Measurements from ENCODE around the gene EIF4E2.

Gene EIF4E2

DNA sequence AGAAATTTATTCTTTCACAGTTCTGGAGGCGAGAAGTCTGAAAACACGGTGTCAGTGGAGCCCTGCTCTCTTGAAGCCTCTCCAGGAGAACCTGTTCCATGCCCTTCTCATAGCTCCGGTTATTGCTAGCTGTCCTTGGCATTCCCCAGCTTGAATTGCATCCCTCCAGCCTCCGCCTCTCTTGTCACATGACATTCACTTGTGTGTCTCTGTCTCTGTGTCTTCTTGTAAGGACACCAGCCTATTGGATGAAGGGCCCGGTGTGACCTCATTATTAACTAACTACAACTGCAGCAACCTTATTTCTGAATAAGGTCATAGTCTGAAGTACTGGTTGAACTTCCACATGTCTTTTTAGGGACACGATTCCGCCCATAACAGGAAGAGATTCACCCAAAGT, 34.9 kb upstream of the EIF4E2 start:
- no peak overlapping the region for H2AFZ ChIP-seq
- no peaks in the 10 kb centered on the region for H3K79me2 ChIP-seq
- no peaks in the 10 kb centered on the region for H3K27me3 ChIP-seq (ENCODE audit: control insufficient read depth, insufficient read depth, low read length)
- no peaks in the 10 kb centered on the region for H3K36me3 ChIP-seq (ENCODE audit: control insufficient read depth, insufficient read depth, low read length)
- H3K9ac ChIP-seq = no peak overlapping the region
- no peaks in the 10 kb centered on the region for H3K9me3 ChIP-seq (ENCODE audit: control insufficient read depth, low read length)
- H3K4me3 ChIP-seq (ENCODE audit: low read depth, low read length) = no peak overlapping the region
- no peaks in the 10 kb centered on the region for H3K4me1 ChIP-seq
- TF ChIP-seq, protein P1, sequence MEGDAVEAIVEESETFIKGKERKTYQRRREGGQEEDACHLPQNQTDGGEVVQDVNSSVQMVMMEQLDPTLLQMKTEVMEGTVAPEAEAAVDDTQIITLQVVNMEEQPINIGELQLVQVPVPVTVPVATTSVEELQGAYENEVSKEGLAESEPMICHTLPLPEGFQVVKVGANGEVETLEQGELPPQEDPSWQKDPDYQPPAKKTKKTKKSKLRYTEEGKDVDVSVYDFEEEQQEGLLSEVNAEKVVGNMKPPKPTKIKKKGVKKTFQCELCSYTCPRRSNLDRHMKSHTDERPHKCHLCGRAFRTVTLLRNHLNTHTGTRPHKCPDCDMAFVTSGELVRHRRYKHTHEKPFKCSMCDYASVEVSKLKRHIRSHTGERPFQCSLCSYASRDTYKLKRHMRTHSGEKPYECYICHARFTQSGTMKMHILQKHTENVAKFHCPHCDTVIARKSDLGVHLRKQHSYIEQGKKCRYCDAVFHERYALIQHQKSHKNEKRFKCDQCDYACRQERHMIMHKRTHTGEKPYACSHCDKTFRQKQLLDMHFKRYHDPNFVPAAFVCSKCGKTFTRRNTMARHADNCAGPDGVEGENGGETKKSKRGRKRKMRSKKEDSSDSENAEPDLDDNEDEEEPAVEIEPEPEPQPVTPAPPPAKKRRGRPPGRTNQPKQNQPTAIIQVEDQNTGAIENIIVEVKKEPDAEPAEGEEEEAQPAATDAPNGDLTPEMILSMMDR (IDR thresholded peaks at IDR 0.05) = no peak
- no peak overlapping the region for H3K27ac ChIP-seq
- H3K4me2 ChIP-seq (ENCODE audit: low read length) = no peak overlapping the region

DNA sequence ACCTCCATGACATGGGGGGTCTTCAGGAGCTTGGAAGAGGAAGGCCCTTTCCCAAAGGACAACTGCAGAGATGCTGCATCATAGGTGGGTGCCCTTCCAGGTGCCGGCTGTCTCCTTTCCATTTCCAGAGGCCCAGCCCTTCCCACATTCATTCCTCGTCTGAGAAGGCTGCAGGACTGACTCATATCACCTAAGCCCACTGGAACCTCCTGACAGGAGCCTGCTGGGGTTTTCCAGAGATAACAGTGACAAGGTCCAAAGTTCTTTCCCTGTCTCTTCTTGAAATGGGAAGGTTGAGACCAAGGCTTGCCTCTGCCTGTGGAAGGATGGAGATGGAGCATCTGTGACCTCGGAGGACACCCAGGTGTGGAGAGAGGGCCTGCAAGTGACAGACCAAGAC, 33.9 kb upstream of the EIF4E2 start:
- Histone ChIP-seq H3K79me2 (no peaks in the 10 kb centered on the region), H3K4me1 (no peaks in the 10 kb centered on the region), H3K4me3 (ENCODE audit: low read depth, low read length) (no peak overlapping the region), H3K4me2 (ENCODE audit: low read length) (no peak overlapping the region), H3K9me3 (ENCODE audit: control insufficient read depth, low read length) (no peaks in the 10 kb centered on the region), H3K9ac (no peak overlapping the region), H3K36me3 (ENCODE audit: control insufficient read depth, insufficient read depth, low read length) (no peaks in the 10 kb centered on the region), H3K27ac (no peak overlapping the region), H3K27me3 (ENCODE audit: control insufficient read depth, insufficient read depth, low read length) (no peaks in the 10 kb centered on the region), H2AFZ (no peak overlapping the region)
- TF ChIP-seq, protein P1 (IDR thresholded peaks at IDR 0.05) = no peak

DNA sequence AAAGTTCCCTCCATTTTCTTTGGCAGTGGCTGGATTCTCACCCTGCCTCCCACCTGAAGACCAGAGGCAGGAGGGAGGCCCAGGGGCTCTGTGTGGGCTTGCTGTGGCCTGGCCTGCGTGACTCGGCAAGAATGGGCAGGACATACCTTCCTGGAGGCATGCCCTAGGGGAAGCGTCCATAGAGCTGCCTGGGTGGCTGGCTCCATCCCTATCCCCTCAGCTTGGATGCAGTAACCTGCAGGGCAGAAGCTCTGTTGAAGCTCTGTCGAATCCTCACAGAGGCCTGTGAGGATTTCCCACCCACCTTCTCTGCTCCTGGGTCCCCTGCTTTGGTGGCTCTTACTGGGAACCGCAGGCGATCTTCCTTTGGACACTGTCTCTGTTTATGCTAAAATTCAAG, 31.6 kb upstream of the EIF4E2 start:
- Histone ChIP-seq H3K9ac (no peak overlapping the region), H3K4me2 (ENCODE audit: low read length) (no peak overlapping the region), H3K4me3 (ENCODE audit: low read depth, low read length) (no peak overlapping the region), H3K79me2 (no peaks in the 10 kb centered on the region), H2AFZ (no peak overlapping the region), H3K36me3 (ENCODE audit: control insufficient read depth, insufficient read depth, low read length) (no peaks in the 10 kb centered on the region), H3K27ac (no peak overlapping the region), H3K4me1 (no peaks in the 10 kb centered on the region), H3K9me3 (ENCODE audit: control insufficient read depth, low read length) (no peaks in the 10 kb centered on the region), H3K27me3 (ENCODE audit: control insufficient read depth, insufficient read depth, low read length) (peaks cover 3% of the 10 kb centered on the region)
- TF ChIP-seq, protein P1 (IDR thresholded peaks at IDR 0.05) = no peak

DNA sequence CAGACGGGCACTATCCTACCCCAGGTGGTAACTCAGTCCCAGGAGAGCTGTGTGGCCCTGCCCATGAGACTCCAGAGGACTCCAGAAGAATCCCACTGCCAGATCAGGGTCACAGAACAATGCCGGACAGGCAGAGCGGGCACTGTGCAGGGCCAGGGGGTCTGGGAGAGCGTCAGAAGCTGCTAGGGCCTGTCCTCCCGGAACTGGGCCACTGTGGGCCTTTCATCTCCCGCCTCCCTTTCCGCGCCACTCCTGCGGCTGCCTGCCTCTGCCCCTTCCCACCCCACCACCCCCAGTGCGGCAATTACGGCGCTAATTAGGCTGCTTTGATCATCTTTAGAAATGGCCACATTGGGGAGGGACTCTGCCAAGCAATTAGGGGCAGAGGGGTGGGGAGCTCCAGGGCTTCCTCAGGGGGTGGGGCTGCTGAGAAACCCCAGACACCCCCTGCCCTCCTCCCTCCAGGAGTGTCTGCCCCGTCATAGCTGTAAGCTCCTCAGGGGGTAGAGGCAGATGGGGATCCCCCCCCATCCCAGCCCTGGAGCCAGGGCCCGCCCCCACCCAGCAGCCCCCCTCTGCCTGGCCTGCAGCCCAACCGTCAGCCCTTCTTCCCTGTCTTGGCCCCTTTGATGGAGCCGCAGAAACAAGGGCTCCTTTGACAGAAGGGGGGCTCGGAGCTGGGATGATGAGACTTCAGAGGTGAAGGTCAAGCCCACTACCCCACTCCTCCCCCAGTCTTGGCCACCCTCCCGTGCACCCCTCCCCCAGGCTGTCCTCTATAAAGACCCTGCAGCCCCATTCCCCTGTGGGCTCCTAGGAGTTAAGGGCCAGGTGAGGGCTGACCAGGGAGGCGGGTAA, 30.7 kb upstream of the EIF4E2 start, which contains the start of gene PRSS56:
TSS of gene PRSS56 (plus strand) at position 808 of the 858 bp plus-strand sequence. CDS start 211 bp downstream, outside the sequence.
- Histone ChIP-seq H3K4me3 (ENCODE audit: low read depth, low read length) (no peak within 1 kb of the TSS), H3K4me2 (ENCODE audit: low read length) (no peak within 1 kb of the TSS), H3K79me2 (no peaks in the 10 kb centered on the region), H3K9me3 (ENCODE audit: control insufficient read depth, low read length) (no peaks in the 10 kb centered on the region), H3K36me3 (ENCODE audit: control insufficient read depth, insufficient read depth, low read length) (no peaks in the 10 kb centered on the region), H3K4me1 (no peaks in the 10 kb centered on the region), H2AFZ (no peak within 1 kb of the TSS), H3K9ac (no peak within 1 kb of the TSS), H3K27me3 (ENCODE audit: control insufficient read depth, insufficient read depth, low read length) (peaks cover 3% of the 10 kb centered on the region), H3K27ac (no peak within 1 kb of the TSS)
- TF ChIP-seq, protein P1 (IDR thresholded peaks at IDR 0.05) = no peak

DNA sequence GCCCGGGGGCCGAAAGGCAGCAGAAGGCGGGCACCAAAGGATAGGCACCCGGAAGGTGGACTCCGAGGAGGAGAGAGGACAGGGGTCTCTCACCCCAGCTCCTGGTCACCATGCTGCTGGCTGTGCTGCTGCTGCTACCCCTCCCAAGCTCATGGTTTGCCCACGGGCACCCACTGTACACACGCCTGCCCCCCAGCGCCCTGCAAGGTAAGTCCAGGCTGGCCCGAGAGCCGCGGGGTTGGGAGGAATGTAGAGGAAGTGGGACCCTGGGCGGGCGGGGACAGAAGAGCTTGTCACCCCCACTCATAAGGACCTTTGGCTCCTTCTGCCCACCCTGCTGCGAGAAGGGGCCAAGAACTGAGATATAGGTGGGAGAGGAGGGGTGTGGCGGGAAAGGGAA, 30.0 kb upstream of the EIF4E2 start:
- H3K4me2 ChIP-seq (ENCODE audit: low read length) = no peak overlapping the region
- H3K36me3 ChIP-seq (ENCODE audit: control insufficient read depth, insufficient read depth, low read length) = no peaks in the 10 kb centered on the region
- TF ChIP-seq, protein P1 (IDR thresholded peaks at IDR 0.05) = no peak
- no peaks in the 10 kb centered on the region for H3K4me1 ChIP-seq
- H3K27me3 ChIP-seq (ENCODE audit: control insufficient read depth, insufficient read depth, low read length) = peaks cover 3% of the 10 kb centered on the region
- no peak overlapping the region for H3K4me3 ChIP-seq (ENCODE audit: low read depth, low read length)
- no peak overlapping the region for H3K9ac ChIP-seq
- no peak overlapping the region for H2AFZ ChIP-seq
- H3K9me3 ChIP-seq (ENCODE audit: control insufficient read depth, low read length) = no peaks in the 10 kb centered on the region
- no peak overlapping the region for H3K27ac ChIP-seq
- H3K79me2 ChIP-seq = no peaks in the 10 kb centered on the region

All from parathyroid adenoma (tissue), 2 donors.